HepG2 (cell line): Measurements from ENCODE around the gene TSPAN18. TPM values are rescaled to one million over a fixed set of nuclear protein-coding genes. Genes with fewer than 3 reads are reported as not detected.

Experiments used
- ATAC-seq: fragments of 200-7000 bp; cut with Tn5 transposase; 3 replicates; pipeline ENCODE4 v1.9.1; 2020; ENCODE audit warnings: mild to moderate bottlenecking, moderate library complexity
- BruUV-seq: library from RNA; stranded (reverse); fragments of 400-500 nt; replicated peaks from 2 replicates; lab custom pipeline; 2021; lab: Mats Ljungman, UMichigan
- CTCF ChIA-PET: fragments of 300-600 bp; formaldehyde crosslinking; extraction: SDS; loops from one replicate; lab custom pipeline; 2021; ENCODE audit warnings: low total read pairs, inconsistent platforms, low intra/inter-chr PET ratio; lab: Yijun Ruan, JAX
- POLR2A ChIA-PET: fragments of 350-600 bp; sonication (Branson Sonifier 250); formaldehyde crosslinking; loops from one replicate; lab custom pipeline; 2020; ENCODE audit warnings: antibody characterized with exemption, inconsistent platforms; lab: Yijun Ruan, JAX
- DNase-seq: peaks from one replicate; pipeline ENCODE4 v3.0.0-alpha.2; 2015; ENCODE audit warnings: low spot score
- FAIRE-seq: peaks from 3 replicates; lab custom pipeline; 2011; peaks lifted over from hg19 to GRCh38; lab: Jason Lieb, UNC
- H2AFZ ChIP-seq: one replicate; pipeline ENCODE4 v1.6.1; 2011; ENCODE audit warnings: low read length, inconsistent platforms
- H3K27ac ChIP-seq: fragments of 300-600 bp; 3 replicates; pipeline ENCODE4 v1.8.0; 2011; ENCODE audit warnings: mixed run types, mild to moderate bottlenecking, mixed read lengths, low read length, inconsistent platforms; ENCODE audit not compliant: insufficient read depth; ENCODE audit errors: extremely low read length
- H3K27me3 ChIP-seq, 2 experiments: fragments of 200-600 bp in 1 of 2; 2 replicates in 1 of 2; 3 replicates in 1 of 2; pipeline versions ENCODE4 v1.6.0 to v1.8.0; 2011; ENCODE audit warnings: low read length in 2 of 2, mild to moderate bottlenecking in 2 of 2, moderate library complexity in 2 of 2, inconsistent platforms in 1 of 2; ENCODE audit not compliant: insufficient read depth in 2 of 2, control insufficient read depth in 1 of 2
- H3K36me3 ChIP-seq, 2 experiments: fragments of 200-600 bp in 1 of 2; replicated peaks in 1 of 2; 2 replicates in 1 of 2; 3 replicates in 1 of 2; pipeline versions ENCODE4 v1.5.1 to v1.8.0; 2011; ENCODE audit warnings: low read length in 2 of 2, inconsistent platforms in 1 of 2; ENCODE audit not compliant: insufficient read depth in 2 of 2, control insufficient read depth in 1 of 2
- H3K4me1 ChIP-seq: 2 replicates; pipeline ENCODE4 v1.5.1; 2012; ENCODE audit warnings: low read length, inconsistent platforms; ENCODE audit not compliant: insufficient read depth
- H3K4me2 ChIP-seq: 2 replicates; pipeline ENCODE4 v1.6.0; 2011; ENCODE audit warnings: low read depth, low read length, inconsistent platforms
- H3K4me3 ChIP-seq, 3 experiments: fragments of 200-600 bp in 1 of 3; sonication (generic), shearing (Covaris generic) in 1 of 3; replicated peaks in 1 of 3; 2 replicates each; pipeline ENCODE4 v1.5.1; 2011 to 2016; ENCODE audit warnings: low read length in 3 of 3, inconsistent platforms in 2 of 3, low read depth in 2 of 3, mild to moderate bottlenecking in 2 of 3, control low read depth in 1 of 3, mixed read lengths in 1 of 3; ENCODE audit not compliant: insufficient read depth in 1 of 3
- H3K79me2 ChIP-seq: one replicate; pipeline ENCODE4 v1.6.1; 2011; ENCODE audit warnings: low read length, inconsistent platforms; ENCODE audit not compliant: insufficient read depth
- H3K9ac ChIP-seq: 2 replicates; pipeline ENCODE4 v1.6.0; 2011; ENCODE audit warnings: mild to moderate bottlenecking, low read depth, low read length, inconsistent platforms; ENCODE audit not compliant: insufficient read depth
- H3K9me3 ChIP-seq: 2 replicates; pipeline ENCODE4 v1.5.1; 2012; ENCODE audit warnings: mild to moderate bottlenecking, low read length
- H4K20me1 ChIP-seq: 2 replicates; pipeline ENCODE4 v1.6.0; 2011; ENCODE audit warnings: inconsistent platforms, mild to moderate bottlenecking, low read length, moderate library complexity; ENCODE audit not compliant: insufficient read depth
- GRHL1 ChIP-seq: sonication (generic); formaldehyde crosslinking; conservative IDR thresholded peaks from 2 replicates; pipeline ENCODE4 v1.8.0; 2022; ENCODE audit warnings: missing genetic modification reagents
- POGZ ChIP-seq: sonication (generic); formaldehyde crosslinking; IDR thresholded peaks from 2 replicates; pipeline ENCODE4 v1.4.0; 2020; ENCODE audit warnings: mild to moderate bottlenecking, missing genetic modification reagents
- ZFP41 ChIP-seq: sonication (generic); formaldehyde crosslinking; IDR thresholded peaks from 2 replicates; pipeline ENCODE4 v1.4.0; 2020; ENCODE audit warnings: mild to moderate bottlenecking, missing genetic modification reagents, borderline replicate concordance
- ZNF629 ChIP-seq: sonication (generic); formaldehyde crosslinking; conservative IDR thresholded peaks from 2 replicates; pipeline ENCODE4 v1.5.0; 2020; ENCODE audit warnings: missing genetic modification reagents
- WGBS: methylation state at CpG from one replicate; pipeline ENCODE4 v1.1.6; 2017; ENCODE audit warnings: low lambda C conversion rate; 5-methylcytosine and 5-hydroxymethylcytosine counted together
- in situ Hi-C: cut with HindIII; loops from 2 replicates; pipeline ENCODE4 v1.10.0; 2017; ENCODE audit warnings: low pct_unique_long_range_greater_than_20kb; ENCODE audit not compliant: extremely low pct_ligation_motif_present
- intact Hi-C: fragments of 100-400 bp; cut with micrococcal nuclease; formaldehyde crosslinking; loops from one replicate; pipeline ENCODE4 v1.10.0; 2022; ENCODE audit not compliant: unreplicated experiment
- polyA plus RNA-seq, 8 experiments: library from polyadenylated mRNA; depleted of rRNA in 3 of 8; stranded (reverse) in 7 of 8; unstranded in 1 of 8; fragments of >200 nt; fragmentation: Illumina TruSeq in 4 of 8; extraction: Trizol in 4 of 8; gene quantifications; 2 replicates each; pipeline versions ENCODE4 v1.2.1 to v1.2.3, GENCODE V29; 2011 to 2016; ENCODE audit warnings: low read depth in 4 of 8, missing spikeins in 1 of 8, mixed read lengths in 1 of 8; ENCODE audit not compliant: insufficient read depth in 1 of 8
- total RNA-seq, 5 experiments: library from RNA; depleted of rRNA; stranded (reverse); fragments of >200 nt; fragmentation: Illumina TruSeq; extraction: Trizol; gene quantifications; 2 replicates each; pipeline ENCODE4 v1.2.3, GENCODE V29; 2016; ENCODE audit warnings: low read depth in 1 of 5

Gene TSPAN18
- total and polyA plus RNA-seq, 2 of the 13 experiments (the other 11 are each of a cell fraction or from before 2014, with no cell fraction given) = not detected

DNA sequence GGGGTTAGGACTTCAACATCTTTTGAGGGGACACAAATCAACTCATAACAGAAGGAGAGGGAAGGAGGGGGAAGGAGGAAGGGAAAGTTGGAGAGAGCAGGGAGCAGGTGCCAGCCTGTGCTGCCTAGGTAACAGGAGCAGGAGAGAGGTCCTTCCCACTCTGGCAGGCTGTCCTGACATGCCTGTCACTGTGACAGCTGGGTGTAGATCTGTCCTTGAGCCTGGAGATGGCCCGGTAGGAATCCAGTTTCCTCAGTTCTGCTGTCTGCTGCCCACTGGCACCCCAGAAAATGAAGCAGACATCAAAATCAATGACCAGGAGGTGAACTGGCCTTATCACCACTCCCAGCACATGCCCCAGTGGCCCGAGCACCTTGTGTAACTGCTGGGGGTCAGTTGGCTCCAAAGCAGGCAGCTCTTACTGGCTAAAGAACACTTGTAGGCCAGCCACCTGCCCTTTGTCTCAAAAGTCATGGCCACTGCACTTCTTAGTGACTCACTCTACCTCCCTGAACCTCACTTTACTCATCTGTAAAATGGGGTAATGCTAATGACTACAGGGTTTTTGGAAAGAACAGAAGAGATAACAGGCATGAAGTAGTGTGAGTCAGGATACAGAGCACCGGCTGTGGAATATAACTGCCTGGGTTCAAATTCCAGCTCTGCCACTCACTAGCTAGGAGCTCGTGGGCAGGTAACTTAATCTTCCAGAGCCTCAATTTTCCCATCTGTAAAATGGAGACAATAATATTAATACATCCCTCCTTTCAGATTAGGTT, 8.0 kb upstream of the TSPAN18 start:
- Histone ChIP-seq H3K4me1 (peaks cover 24% of the 10 kb centered on the region), H3K4me2 (no peak overlapping the region), H3K9ac (no peak overlapping the region), H2AFZ (no peak overlapping the region), H3K79me2 (no peaks in the 10 kb centered on the region), H3K9me3 (no peaks in the 10 kb centered on the region), H3K27me3 (peaks cover 0 to 2% of the 10 kb centered on the region in 2 experiments; a peak in 1 of 5 replicates), H3K27ac (no peak overlapping the region), H4K20me1 (no peaks in the 10 kb centered on the region), H3K4me3 (no peak overlapping the region), H3K36me3 (no peaks in the 10 kb centered on the region)
- POLR2A ChIA-PET = no interaction called here
- in situ Hi-C loops (no loop called here), intact Hi-C loops (no loop called here)
- no TSS peak for BruUV-seq
- no peak for DNase-seq
- TF ChIP-seq ZNF629 (CRISPR knock-in tag) (peak; percentile 57), ZFP41 (CRISPR knock-in tag) (no peak), POGZ (no peak), GRHL1 (CRISPR knock-in tag) (no peak)
- CTCF ChIA-PET = no interaction called here
- FAIRE-seq = no peak
- WGBS = 0% methylated on average over 3 of the region's 4 CpGs
- no peak for ATAC-seq
